Measurements from ENCODE around the gene MYADML2.

Gene MYADML2

GRCh38 chr17:81908793-81909192, 38.2 kb downstream of the MYADML2 start:
- no peak for TF ChIP-seq REST (IDR thresholded peaks at IDR 0.05; ENCODE audit: insufficient read depth in 1 of 2, low read depth in 2 of 2, low read length in 2 of 2)
- no peak for TF ChIP-seq POLR2AphosphoS5 (IDR thresholded peaks at IDR 0.05; ENCODE audit: low read depth, low read length)
- TF ChIP-seq TAF1 (IDR thresholded peaks at IDR 0.05; ENCODE audit: borderline replicate concordance, insufficient read depth, low read length): no peak
- TF ChIP-seq FOXP2 (optimal IDR thresholded peaks at IDR 0.05; ENCODE audit: borderline replicate concordance, extremely low read depth, extremely low read length, insufficient read depth): no peak
- no peak for TF ChIP-seq SIN3A (IDR thresholded peaks at IDR 0.05; ENCODE audit: borderline replicate concordance, insufficient read depth, low read length)

GRCh38 chr17:81907219-81908145, 39.6 kb downstream of the MYADML2 start:
- TF ChIP-seq FOXP2 (optimal IDR thresholded peaks at IDR 0.05; ENCODE audit: borderline replicate concordance, extremely low read depth, extremely low read length, insufficient read depth) (no peak), TAF1 (IDR thresholded peaks at IDR 0.05; ENCODE audit: borderline replicate concordance, insufficient read depth, low read length) (no peak), POLR2AphosphoS5 (IDR thresholded peaks at IDR 0.05; ENCODE audit: low read depth, low read length) (no peak), SIN3A (IDR thresholded peaks at IDR 0.05; ENCODE audit: borderline replicate concordance, insufficient read depth, low read length) (no peak), REST (IDR thresholded peaks at IDR 0.05; ENCODE audit: insufficient read depth in 1 of 2, low read depth in 2 of 2, low read length in 2 of 2) (no peak)

- no peak for TF ChIP-seq TAF1 (IDR thresholded peaks at IDR 0.05; ENCODE audit: borderline replicate concordance, insufficient read depth, low read length)
- TF ChIP-seq POLR2AphosphoS5 (IDR thresholded peaks at IDR 0.05; ENCODE audit: low read depth, low read length): no peak
- no peak for TF ChIP-seq FOXP2 (optimal IDR thresholded peaks at IDR 0.05; ENCODE audit: borderline replicate concordance, extremely low read depth, extremely low read length, insufficient read depth)
- TF ChIP-seq REST (IDR thresholded peaks at IDR 0.05; ENCODE audit: insufficient read depth in 1 of 2, low read depth in 2 of 2, low read length in 2 of 2): no peak
- TF ChIP-seq SIN3A (IDR thresholded peaks at IDR 0.05; ENCODE audit: borderline replicate concordance, insufficient read depth, low read length): no peak
Measured at GRCh38 chr17:81906476-81907218, 40.4 kb downstream of the MYADML2 start.

- no peak for TF ChIP-seq FOXP2 (optimal IDR thresholded peaks at IDR 0.05; ENCODE audit: borderline replicate concordance, extremely low read depth, extremely low read length, insufficient read depth)
Measured at GRCh38 chr17:81905993-81906392, 41.0 kb downstream of the MYADML2 start.

- TF ChIP-seq SIN3A (IDR thresholded peaks at IDR 0.05; ENCODE audit: borderline replicate concordance, insufficient read depth, low read length) (no peak), TAF1 (IDR thresholded peaks at IDR 0.05; ENCODE audit: borderline replicate concordance, insufficient read depth, low read length) (no peak), REST (IDR thresholded peaks at IDR 0.05; ENCODE audit: insufficient read depth in 1 of 2, low read depth in 2 of 2, low read length in 2 of 2) (no peak), FOXP2 (optimal IDR thresholded peaks at IDR 0.05; ENCODE audit: borderline replicate concordance, extremely low read depth, extremely low read length, insufficient read depth) (no peak), POLR2AphosphoS5 (IDR thresholded peaks at IDR 0.05; ENCODE audit: low read depth, low read length) (no peak)
Measured at GRCh38 chr17:81905424-81905875, 41.6 kb downstream of the MYADML2 start.

Data from PFSK-1 (cell line).